DND-41 (cell line): ENCODE results near the gene NCLN.

Source experiments
- ATAC-seq: fragments of 200-7000 bp; cut with Tn5 transposase; 3 replicates; pipeline ENCODE4 v1.9.1; 2021; ENCODE audit warnings: low read depth; ENCODE audit not compliant: insufficient read depth
- DNase-seq: peaks from one replicate; pipeline ENCODE4 v3.0.0-alpha.2; 2020
- H2AFZ ChIP-seq: 2 replicates; pipeline ENCODE4 v1.6.0; 2012; ENCODE audit warnings: low read depth, low read length
- H3K27ac ChIP-seq: 2 replicates; pipeline ENCODE4 v1.5.1; 2012; ENCODE audit warnings: low read length, inconsistent platforms
- H3K27me3 ChIP-seq: fragments of 200-600 bp; sonication (generic); 2 replicates; pipeline ENCODE4 v1.6.0; 2012; ENCODE audit warnings: low read length, mild to moderate bottlenecking, inconsistent platforms; ENCODE audit not compliant: insufficient read depth, poor library complexity
- H3K36me3 ChIP-seq: 2 replicates; pipeline ENCODE4 v1.5.1; 2012; ENCODE audit warnings: low read length, inconsistent platforms; ENCODE audit not compliant: insufficient read depth
- H3K4me1 ChIP-seq: 2 replicates; pipeline ENCODE4 v1.5.1; 2012; ENCODE audit warnings: mild to moderate bottlenecking, low read length; ENCODE audit not compliant: insufficient read depth
- H3K4me2 ChIP-seq: 2 replicates; pipeline ENCODE4 v1.6.0; 2012; ENCODE audit warnings: mild to moderate bottlenecking, moderate library complexity, low read length, inconsistent platforms; ENCODE audit not compliant: insufficient read depth
- H3K4me3 ChIP-seq, 2 experiments: fragments of 200-600 bp in 1 of 2; shearing (Covaris generic) in 1 of 2; 2 replicates each; pipeline ENCODE4 v1.5.1; 2012 to 2016; ENCODE audit warnings: inconsistent platforms in 2 of 2, low read length in 2 of 2, mild to moderate bottlenecking in 2 of 2, low read depth in 1 of 2, moderate library complexity in 1 of 2
- H3K79me2 ChIP-seq: 2 replicates; pipeline ENCODE4 v1.6.0; 2012; ENCODE audit warnings: low read length, inconsistent platforms; ENCODE audit not compliant: insufficient read depth
- H3K9ac ChIP-seq: 2 replicates; pipeline ENCODE4 v1.6.0; 2012; ENCODE audit warnings: low read depth, mild to moderate bottlenecking, inconsistent platforms, low read length, moderate library complexity
- H3K9me3 ChIP-seq: 2 replicates; pipeline ENCODE4 v1.5.1; 2012; ENCODE audit warnings: low read length, moderate library complexity, mild to moderate bottlenecking, inconsistent platforms; ENCODE audit not compliant: insufficient read depth, severe bottlenecking
- H4K20me1 ChIP-seq: 2 replicates; pipeline ENCODE4 v1.6.0; 2012; ENCODE audit warnings: low read length; ENCODE audit not compliant: insufficient read depth
- CTCF ChIP-seq: IDR thresholded peaks from 2 replicates; pipeline ENCODE4 v1.5.1; 2012; ENCODE audit warnings: borderline replicate concordance, low read length, moderate library complexity, mild to moderate bottlenecking; ENCODE audit not compliant: poor library complexity, severe bottlenecking; ENCODE audit errors: extremely low read depth
- EZH2 ChIP-seq: IDR thresholded peaks from 3 replicates; pipeline ENCODE4 v1.6.1; 2012; ENCODE audit warnings: borderline replicate concordance, low read depth, mild to moderate bottlenecking, moderate library complexity, low read length, inconsistent platforms; ENCODE audit not compliant: severe bottlenecking

Gene NCLN

GRCh38 chr19:3137119-3137518 is 48.6 kb upstream of the NCLN start:
- Histone ChIP-seq H3K9me3 (no peaks in the 10 kb centered on the region), H2AFZ (no peak overlapping the region), H4K20me1 (peaks cover 21% of the 10 kb centered on the region), H3K4me2 (peak overlapping the region; percentile 69), H3K36me3 (peaks cover 53% of the 10 kb centered on the region), H3K79me2 (peaks cover 82% of the 10 kb centered on the region), H3K9ac (peak overlapping the region; percentile 100), H3K27ac (peak overlapping the region; percentile 99), H3K4me3 (peak overlapping the region; percentile 80 to 81), H3K27me3 (no peaks in the 10 kb centered on the region), H3K4me1 (peaks cover 80% of the 10 kb centered on the region)
- TF ChIP-seq EZH2 (no peak), CTCF (no peak)
- no peak for ATAC-seq
- peak; percentile 44 for DNase-seq

- Histone ChIP-seq H3K9ac (peak overlapping the region; percentile 100), H3K79me2 (peaks cover 94% of the 10 kb centered on the region), H3K36me3 (peaks cover 65% of the 10 kb centered on the region), H3K27me3 (no peaks in the 10 kb centered on the region), H3K27ac (peak overlapping the region; percentile 99), H4K20me1 (peaks cover 31% of the 10 kb centered on the region), H2AFZ (no peak overlapping the region), H3K4me1 (peaks cover 79% of the 10 kb centered on the region), H3K4me3 (peak overlapping the region; percentile 80 to 81), H3K4me2 (peak overlapping the region; percentile 69), H3K9me3 (no peaks in the 10 kb centered on the region)
- DNase-seq: peak; percentile 38
- TF ChIP-seq CTCF (no peak), EZH2 (no peak)
- ATAC-seq: no peak
Observed at GRCh38 chr19:3138268-3138667, 47.5 kb upstream of the NCLN start.

GRCh38 chr19:3140667-3141038 is 45.1 kb upstream of the NCLN start:
- H2AFZ ChIP-seq: no peak overlapping the region
- no peaks in the 10 kb centered on the region for H3K9me3 ChIP-seq
- H3K27ac ChIP-seq: peak overlapping the region; percentile 86
- H3K4me2 ChIP-seq: peak overlapping the region; percentile 69
- DNase-seq (no peak), ATAC-seq (no peak)
- TF ChIP-seq EZH2 (no peak), CTCF (no peak)
- peaks cover 42% of the 10 kb centered on the region for H4K20me1 ChIP-seq
- H3K4me1 ChIP-seq: peaks cover 74% of the 10 kb centered on the region
- peaks cover 80% of the 10 kb centered on the region for H3K36me3 ChIP-seq
- H3K27me3 ChIP-seq: no peaks in the 10 kb centered on the region
- H3K79me2 ChIP-seq: peaks cover 100% of the 10 kb centered on the region
- H3K9ac ChIP-seq: peak overlapping the region; percentile 100
- H3K4me3 ChIP-seq: peak overlapping the region in 1 of 2 experiments; percentile 80; a peak in 3 of 4 replicates

GRCh38 chr19:3142292-3142670 is 43.4 kb upstream of the NCLN start:
- peak overlapping the region in 1 of 2 experiments; percentile 80; a peak in 2 of 4 replicates for H3K4me3 ChIP-seq
- peak overlapping the region; percentile 69 for H3K4me2 ChIP-seq
- H3K36me3 ChIP-seq: peaks cover 83% of the 10 kb centered on the region
- peak overlapping the region; percentile 100 for H3K9ac ChIP-seq
- DNase-seq (no peak), ATAC-seq (no peak)
- no peak for TF ChIP-seq EZH2
- no peak for TF ChIP-seq CTCF
- H3K4me1 ChIP-seq: peaks cover 88% of the 10 kb centered on the region
- peaks cover 57% of the 10 kb centered on the region for H4K20me1 ChIP-seq
- peaks cover 100% of the 10 kb centered on the region for H3K79me2 ChIP-seq
- H2AFZ ChIP-seq: no peak overlapping the region
- H3K9me3 ChIP-seq: no peaks in the 10 kb centered on the region
- H3K27ac ChIP-seq: peak overlapping the region; percentile 86
- H3K27me3 ChIP-seq: no peaks in the 10 kb centered on the region
